GM13977 (cell line): Measurements from ENCODE around the gene MRPS25.

Source experiments
- DNase-seq: peaks from one replicate; pipeline ENCODE4 v3.0.0; 2012; ENCODE audit warnings: low spot score
- in situ Hi-C: fragments of 300-500 bp; cut with MboI; formaldehyde crosslinking; loops from one replicate; pipeline ENCODE4 v1.12.0; 2022; ENCODE audit warnings: low sequenced_read_pairs, low pct_unique_long_range_greater_than_20kb, mixed read lengths, inconsistent platforms; ENCODE audit not compliant: unreplicated experiment
- TF ChIP-seq, protein P1 (sequence below): IDR thresholded peaks from 2 replicates; pipeline ENCODE4 v1.5.1; 2012; ENCODE audit warnings: mild to moderate bottlenecking, control low read depth; ENCODE audit not compliant: insufficient read depth; ENCODE audit errors: extremely low read depth, missing control alignments

MRPS25 gene

DNA sequence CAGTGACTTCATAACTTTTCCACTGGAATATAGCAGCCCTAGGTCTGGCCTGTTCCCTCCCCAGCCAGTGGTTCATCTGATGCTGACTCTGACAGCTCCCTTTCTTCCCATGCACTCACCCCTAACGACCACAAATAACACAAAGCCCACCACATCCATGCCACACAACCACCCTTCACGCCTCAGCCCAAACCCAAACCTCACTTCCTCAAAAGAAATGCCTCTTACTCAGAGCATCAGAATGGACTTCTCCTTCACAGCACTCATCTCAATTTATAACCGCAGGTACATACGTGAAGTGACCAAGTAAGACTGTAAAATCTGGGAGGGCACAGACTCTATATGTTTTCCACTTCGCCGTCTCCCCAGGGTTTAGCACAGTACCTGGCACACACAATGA is 32.8 kb upstream of the MRPS25 start:
- TF ChIP-seq, protein P1, sequence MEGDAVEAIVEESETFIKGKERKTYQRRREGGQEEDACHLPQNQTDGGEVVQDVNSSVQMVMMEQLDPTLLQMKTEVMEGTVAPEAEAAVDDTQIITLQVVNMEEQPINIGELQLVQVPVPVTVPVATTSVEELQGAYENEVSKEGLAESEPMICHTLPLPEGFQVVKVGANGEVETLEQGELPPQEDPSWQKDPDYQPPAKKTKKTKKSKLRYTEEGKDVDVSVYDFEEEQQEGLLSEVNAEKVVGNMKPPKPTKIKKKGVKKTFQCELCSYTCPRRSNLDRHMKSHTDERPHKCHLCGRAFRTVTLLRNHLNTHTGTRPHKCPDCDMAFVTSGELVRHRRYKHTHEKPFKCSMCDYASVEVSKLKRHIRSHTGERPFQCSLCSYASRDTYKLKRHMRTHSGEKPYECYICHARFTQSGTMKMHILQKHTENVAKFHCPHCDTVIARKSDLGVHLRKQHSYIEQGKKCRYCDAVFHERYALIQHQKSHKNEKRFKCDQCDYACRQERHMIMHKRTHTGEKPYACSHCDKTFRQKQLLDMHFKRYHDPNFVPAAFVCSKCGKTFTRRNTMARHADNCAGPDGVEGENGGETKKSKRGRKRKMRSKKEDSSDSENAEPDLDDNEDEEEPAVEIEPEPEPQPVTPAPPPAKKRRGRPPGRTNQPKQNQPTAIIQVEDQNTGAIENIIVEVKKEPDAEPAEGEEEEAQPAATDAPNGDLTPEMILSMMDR, result no peak
- in situ Hi-C loops, result no loop called here
- no peak for DNase-seq

DNA sequence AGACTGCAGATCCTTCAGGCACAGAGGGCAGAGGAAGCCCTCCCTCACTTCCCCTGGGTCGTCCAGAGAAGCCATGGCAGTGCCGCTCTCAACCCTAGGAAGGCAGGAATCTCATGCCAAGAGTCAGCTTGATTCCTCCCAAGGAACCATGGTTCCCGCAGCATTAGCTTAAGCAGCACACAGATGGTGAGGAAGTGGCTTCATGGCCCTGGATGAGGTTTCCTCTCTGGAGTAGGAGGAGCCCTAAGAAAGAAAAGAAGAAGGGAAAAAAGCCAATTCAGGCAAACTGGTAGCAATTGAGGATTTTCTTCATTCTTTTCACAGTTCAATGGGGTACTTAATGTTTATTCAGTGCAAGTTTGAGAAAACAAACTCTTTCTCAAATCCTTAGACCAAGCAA is 30.9 kb upstream of the MRPS25 start:
- in situ Hi-C loops, result no loop called here
- DNase-seq, result no peak
- TF ChIP-seq, protein P1, result no peak

- TF ChIP-seq, protein P1, result no peak
- in situ Hi-C loops, result no loop called here
- DNase-seq, result no peak
Observed at GRCh38 chr3:15094187-15094875, 29.2 kb upstream of the MRPS25 start.

GRCh38 chr3:15092686-15093085 is 27.6 kb upstream of the MRPS25 start:
- in situ Hi-C loops, result no loop called here
- DNase-seq, result no peak
- TF ChIP-seq, protein P1, result no peak

DNA sequence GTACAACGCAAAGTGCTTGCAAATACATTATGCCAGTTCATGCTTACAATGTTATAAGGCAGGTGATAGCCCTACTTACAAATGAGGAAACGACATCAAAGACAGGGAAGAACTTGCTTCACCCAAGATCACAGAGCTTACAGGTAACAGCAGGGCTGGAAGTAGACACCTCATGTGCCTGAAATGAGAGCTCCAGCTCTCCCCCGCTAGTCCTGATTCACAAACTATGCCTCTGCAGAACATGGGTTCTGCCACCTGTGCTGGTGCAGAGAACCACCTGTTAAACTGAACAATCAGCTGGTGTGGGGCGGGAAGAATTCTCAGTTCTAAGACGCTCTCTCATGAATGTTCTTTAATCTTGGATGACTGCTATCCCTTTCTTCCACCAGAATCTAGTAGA is 26.5 kb upstream of the MRPS25 start:
- TF ChIP-seq, protein P1, result no peak
- DNase-seq, result no peak
- in situ Hi-C loops, result no loop called here

GRCh38 chr3:15089201-15089600 is 24.1 kb upstream of the MRPS25 start:
- DNase-seq, result no peak
- in situ Hi-C loops, result no loop called here
- TF ChIP-seq, protein P1, result no peak
